WERI-Rb-1 (cell line): ENCODE results near the gene RDH16.
"Not testable (repeated sequence)": the region's sequence is repeated elsewhere in the genome, so short reads cannot be mapped to it uniquely, and the experiment has no call there.

Experiments used
- DNase-seq: peaks from one replicate; pipeline ENCODE4 v3.0.0-alpha.2; 2020
- H3K27ac ChIP-seq: fragments of 250-450 bp; sonication (Bioruptor Pico); 2 replicates; pipeline ENCODE4 v1.5.1; 2020; ENCODE audit warnings: mild to moderate bottlenecking, moderate library complexity
- H3K27me3 ChIP-seq: fragments of 250-450 bp; sonication (Bioruptor Pico); 2 replicates; pipeline ENCODE4 v1.5.1; 2021; ENCODE audit warnings: mild to moderate bottlenecking, low read depth, moderate library complexity; ENCODE audit not compliant: insufficient read depth, severe bottlenecking
- H3K36me3 ChIP-seq: fragments of 250-450 bp; sonication (Bioruptor Pico); 2 replicates; pipeline ENCODE4 v1.5.1; 2020; ENCODE audit warnings: mild to moderate bottlenecking, moderate library complexity
- H3K4me3 ChIP-seq: 2 replicates; pipeline ENCODE4 v1.5.1; 2011; ENCODE audit warnings: low read depth, mild to moderate bottlenecking, control low read depth, low read length
- H3K9me3 ChIP-seq: fragments of 250-450 bp; sonication (Bioruptor Pico); 2 replicates; pipeline ENCODE4 v1.5.1; 2021; ENCODE audit warnings: mild to moderate bottlenecking, moderate library complexity; ENCODE audit not compliant: severe bottlenecking
- TF ChIP-seq, protein P1 (sequence below): IDR thresholded peaks from 2 replicates; pipeline ENCODE4 v1.5.1; 2011; ENCODE audit warnings: low read depth, mild to moderate bottlenecking, control low read depth, inconsistent platforms, low read length

Gene RDH16

DNA sequence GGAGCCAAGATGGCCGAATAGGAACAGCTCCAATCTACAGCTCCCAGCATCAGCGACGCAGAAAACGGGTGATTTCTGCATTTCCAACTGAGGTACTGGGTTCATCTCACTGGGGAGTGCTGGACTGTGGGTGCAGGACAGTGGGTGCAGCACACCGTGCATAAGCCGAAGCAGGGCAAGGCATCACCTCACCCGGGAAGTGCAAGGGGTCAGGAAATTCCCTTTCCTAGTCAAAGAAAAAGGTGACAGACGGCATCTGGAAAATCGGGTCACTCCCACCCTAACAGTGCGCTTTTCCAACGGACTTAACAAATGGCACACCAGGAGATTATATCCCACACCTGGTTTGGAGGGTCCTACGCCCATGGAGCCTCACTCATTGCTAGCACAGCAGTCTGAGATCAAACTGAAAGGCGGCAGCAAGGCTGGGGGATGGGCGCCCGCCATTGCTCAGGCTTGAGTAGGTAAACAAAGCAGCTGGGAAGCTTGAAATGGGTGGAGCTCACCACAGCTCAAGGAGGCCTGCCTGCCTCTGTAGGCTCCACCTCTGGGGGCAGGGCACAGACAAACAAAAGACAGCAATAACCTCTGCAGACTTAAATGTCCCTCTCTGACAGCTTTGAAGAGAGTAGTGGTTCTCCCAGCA, 8.7 kb upstream of the RDH16 start:
- DNase-seq, H3K36me3 ChIP-seq, H3K9me3 ChIP-seq, H3K4me3 ChIP-seq, H3K27me3 ChIP-seq, H3K27ac ChIP-seq: not testable (repeated sequence)

DNA sequence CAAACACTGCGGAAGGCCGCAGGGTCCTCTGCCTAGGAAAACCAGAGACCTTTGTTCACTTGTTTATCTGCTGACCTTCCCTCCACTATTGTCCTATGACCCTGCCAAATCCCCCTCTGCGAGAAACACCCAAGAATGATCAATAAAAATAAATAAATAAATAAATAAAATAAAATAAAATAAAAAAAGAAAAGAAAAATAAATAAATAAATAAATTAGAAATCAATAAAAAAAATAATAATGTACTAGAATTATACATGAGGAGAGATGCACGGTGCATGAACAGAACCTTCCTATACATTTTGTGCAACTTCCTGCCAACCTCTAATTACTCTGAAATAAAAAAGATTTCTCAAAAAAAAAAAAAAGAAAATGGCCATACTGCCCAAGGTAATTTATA, 7.7 kb upstream of the RDH16 start:
- not testable (repeated sequence) for H3K9me3 ChIP-seq, H3K27me3 ChIP-seq, DNase-seq, H3K36me3 ChIP-seq, H3K27ac ChIP-seq, H3K4me3 ChIP-seq

DNA sequence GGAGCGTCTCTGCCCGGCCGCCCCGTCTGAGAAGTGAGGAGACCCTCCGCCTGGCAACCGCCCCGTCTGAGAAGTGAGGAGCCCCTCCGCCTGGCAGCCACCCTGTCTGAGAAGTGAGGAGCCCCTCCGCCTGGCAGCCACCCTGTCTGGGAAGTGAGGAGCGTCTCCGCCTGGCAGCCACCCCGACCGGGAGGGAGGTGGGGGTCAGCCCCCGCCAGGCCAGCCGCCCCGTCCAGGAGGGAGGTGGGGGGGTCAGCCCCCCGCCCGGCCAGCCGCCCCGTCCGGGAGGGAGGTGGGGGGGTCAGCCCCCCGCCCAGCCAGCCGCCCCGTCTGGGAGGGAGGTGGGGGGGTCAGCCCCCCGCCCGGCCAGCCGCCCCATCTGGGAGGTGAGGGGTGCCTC, 6.1 kb upstream of the RDH16 start:
- not testable (repeated sequence) for H3K36me3 ChIP-seq, H3K4me3 ChIP-seq, H3K9me3 ChIP-seq

DNA sequence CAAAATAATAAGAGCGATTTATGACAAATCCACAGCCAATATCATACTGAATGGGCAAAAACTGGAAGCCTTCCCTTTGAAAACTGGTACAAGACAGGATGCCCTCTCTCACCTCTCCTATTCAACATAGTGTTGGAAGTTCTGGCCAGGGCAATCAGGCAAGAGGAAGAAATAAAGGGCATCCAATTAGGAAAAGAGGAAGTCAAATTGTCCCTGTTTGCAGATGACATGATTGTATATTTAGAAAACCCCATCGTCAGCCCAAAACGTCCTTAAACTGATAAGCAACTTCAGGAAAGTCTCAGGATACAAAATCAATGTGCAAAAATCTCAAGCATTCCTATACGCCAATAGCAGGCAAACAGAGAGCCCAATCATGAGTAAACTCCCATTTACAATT, 4.8 kb upstream of the RDH16 start:
- H3K27ac ChIP-seq, H3K36me3 ChIP-seq, DNase-seq, H3K4me3 ChIP-seq, H3K27me3 ChIP-seq: not testable (repeated sequence)
- peaks cover 19% of the 10 kb centered on the region for H3K9me3 ChIP-seq

More for the DNA sequence above, 6.1 kb upstream of the RDH16 start:
- not testable (repeated sequence) for H3K27me3 ChIP-seq, H3K27ac ChIP-seq, DNase-seq

DNA sequence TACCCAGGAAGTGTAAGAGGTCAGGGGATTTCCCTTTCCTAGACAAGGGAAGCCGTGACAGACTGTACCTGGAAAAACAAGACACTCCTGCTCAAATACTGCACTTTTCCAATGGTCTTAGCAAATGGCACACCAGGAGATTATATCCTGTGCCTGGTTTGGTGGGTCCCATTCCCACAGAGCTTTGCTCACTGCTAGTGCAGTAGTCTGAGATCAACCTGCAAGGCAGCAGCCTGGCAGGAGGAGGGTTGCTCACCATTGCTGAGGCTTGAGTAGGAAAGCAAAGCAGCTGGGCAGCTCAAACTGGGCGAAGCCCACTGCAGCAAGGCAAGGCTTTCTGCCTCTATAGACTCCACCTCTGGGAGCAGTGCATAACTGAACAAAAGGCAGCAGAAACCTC, 1.0 kb upstream of the RDH16 start:
- Histone ChIP-seq H3K27ac (no peak overlapping the region), H3K27me3 (peaks cover 16% of the 10 kb centered on the region), H3K9me3 (peaks cover 14% of the 10 kb centered on the region), H3K36me3 (no peaks in the 10 kb centered on the region), H3K4me3 (no peak overlapping the region)
- DNase-seq, result no peak
- TF ChIP-seq, protein P1, sequence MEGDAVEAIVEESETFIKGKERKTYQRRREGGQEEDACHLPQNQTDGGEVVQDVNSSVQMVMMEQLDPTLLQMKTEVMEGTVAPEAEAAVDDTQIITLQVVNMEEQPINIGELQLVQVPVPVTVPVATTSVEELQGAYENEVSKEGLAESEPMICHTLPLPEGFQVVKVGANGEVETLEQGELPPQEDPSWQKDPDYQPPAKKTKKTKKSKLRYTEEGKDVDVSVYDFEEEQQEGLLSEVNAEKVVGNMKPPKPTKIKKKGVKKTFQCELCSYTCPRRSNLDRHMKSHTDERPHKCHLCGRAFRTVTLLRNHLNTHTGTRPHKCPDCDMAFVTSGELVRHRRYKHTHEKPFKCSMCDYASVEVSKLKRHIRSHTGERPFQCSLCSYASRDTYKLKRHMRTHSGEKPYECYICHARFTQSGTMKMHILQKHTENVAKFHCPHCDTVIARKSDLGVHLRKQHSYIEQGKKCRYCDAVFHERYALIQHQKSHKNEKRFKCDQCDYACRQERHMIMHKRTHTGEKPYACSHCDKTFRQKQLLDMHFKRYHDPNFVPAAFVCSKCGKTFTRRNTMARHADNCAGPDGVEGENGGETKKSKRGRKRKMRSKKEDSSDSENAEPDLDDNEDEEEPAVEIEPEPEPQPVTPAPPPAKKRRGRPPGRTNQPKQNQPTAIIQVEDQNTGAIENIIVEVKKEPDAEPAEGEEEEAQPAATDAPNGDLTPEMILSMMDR, result no peak

DNA sequence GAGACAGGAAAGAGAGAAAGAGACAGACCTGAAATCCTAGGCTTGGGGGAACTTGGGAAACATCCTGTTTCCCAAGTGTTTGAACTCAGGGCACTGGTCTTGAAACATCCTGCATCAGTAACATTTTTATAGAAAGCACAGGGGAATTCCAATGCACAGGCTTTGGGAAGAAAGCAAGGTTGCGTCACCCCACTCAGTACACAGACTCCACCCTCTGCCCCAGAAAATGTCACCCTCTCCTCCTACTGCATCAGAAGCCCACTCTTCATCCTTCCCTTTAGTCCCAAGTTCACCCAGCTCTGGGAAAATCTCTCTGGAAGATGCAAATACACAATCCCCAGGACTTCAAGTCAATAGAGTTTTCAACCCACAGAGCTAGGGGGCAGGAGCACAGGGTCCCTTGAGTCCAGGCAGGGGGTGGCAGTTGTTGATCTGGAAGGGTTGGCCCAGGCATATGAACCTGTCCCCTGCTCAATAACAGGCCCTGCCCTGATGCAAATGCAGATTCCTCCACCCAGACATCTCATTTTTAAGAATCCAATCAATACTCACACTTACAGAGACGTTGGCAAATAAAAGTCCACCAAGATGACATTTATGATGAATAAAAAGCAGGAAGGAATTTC, 1.7 kb downstream of the RDH16 start:
- Histone ChIP-seq H3K27ac (no peak overlapping the region), H3K36me3 (no peaks in the 10 kb centered on the region), H3K4me3 (no peak overlapping the region), H3K27me3 (peaks cover 21% of the 10 kb centered on the region), H3K9me3 (peaks cover 14% of the 10 kb centered on the region)
- TF ChIP-seq, protein P1, result no peak
- no peak for DNase-seq

DNA sequence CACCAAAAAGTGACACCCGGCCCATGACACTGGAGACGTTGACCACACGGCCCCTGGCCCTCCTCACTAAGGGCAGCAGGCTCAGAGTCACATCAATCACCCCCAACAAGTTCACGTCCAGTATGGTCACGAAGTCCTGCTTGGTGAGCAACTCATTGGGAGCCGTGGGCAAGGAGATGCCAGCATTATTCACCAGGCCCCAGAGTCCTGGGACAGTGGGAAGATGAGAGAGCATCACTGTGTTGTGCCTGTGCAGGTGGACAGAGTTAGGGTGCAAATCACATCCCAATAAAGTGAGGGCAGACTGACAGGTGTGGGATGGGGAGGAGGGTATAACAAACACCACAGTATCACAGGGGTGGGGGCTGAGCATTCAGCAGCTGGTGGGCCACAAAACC, 2.5 kb downstream of the RDH16 start:
- no peak for DNase-seq
- TF ChIP-seq, protein P1, result no peak
- Histone ChIP-seq H3K27ac (no peak overlapping the region), H3K27me3 (peaks cover 21% of the 10 kb centered on the region), H3K36me3 (no peaks in the 10 kb centered on the region), H3K4me3 (no peak overlapping the region), H3K9me3 (peaks cover 14% of the 10 kb centered on the region)
